Measurements from ENCODE around the gene FAAP100. TPM values are rescaled to one million over a fixed set of nuclear protein-coding genes. Genes with fewer than 3 reads are reported as not detected.

FAAP100 gene
- polyA plus RNA-seq, 1 donor from 2014 or later: 56.3 TPM

GRCh38 chr17:81526662-81527571 is 25.2 kb downstream of the FAAP100 start:
- Histone ChIP-seq H3K36me3 (ENCODE audit: insufficient read depth, low read length) (no peaks in the 10 kb centered on the region), H3K9ac (ENCODE audit: low read length) (no peak overlapping the region), H3K4me3 (ENCODE audit: low read length) (no peak overlapping the region), H3K27ac (ENCODE audit: low read length) (no peak overlapping the region), H2AFZ (ENCODE audit: low read depth, low read length) (no peak overlapping the region), H3K79me2 (replicated peaks; ENCODE audit: insufficient read depth, low read length) (no peaks in the 10 kb centered on the region), H3F3A (ENCODE audit: insufficient read depth, low read length, poor library complexity, severe bottlenecking) (no peaks in the 10 kb centered on the region), H3K27me3 (ENCODE audit: insufficient read depth, low read depth, low read length) (no peaks in the 10 kb centered on the region), H3K4me2 (ENCODE audit: low read length) (no peak overlapping the region), H3K9me3 (ENCODE audit: low read length) (no peaks in the 10 kb centered on the region), H4K20me1 (ENCODE audit: insufficient read depth) (no peaks in the 10 kb centered on the region), H3K9me2 (ENCODE audit: insufficient read depth, low read length) (no peaks in the 10 kb centered on the region)
- TF ChIP-seq MXI1 (conservative IDR thresholded peaks at IDR 0.05; ENCODE audit: poor library complexity, severe bottlenecking) (no peak), CTCF (IDR thresholded peaks at IDR 0.05; ENCODE audit: poor library complexity, severe bottlenecking) (no peak), SMC3 (conservative IDR thresholded peaks at IDR 0.05; ENCODE audit: poor library complexity) (no peak)

- Histone ChIP-seq H3K4me3 (ENCODE audit: low read length) (no peak overlapping the region), H3K27ac (ENCODE audit: low read length) (no peak overlapping the region), H3K79me2 (replicated peaks; ENCODE audit: insufficient read depth, low read length) (peaks cover 7% of the 10 kb centered on the region), H3K36me3 (ENCODE audit: insufficient read depth, low read length) (no peaks in the 10 kb centered on the region), H3K9ac (ENCODE audit: low read length) (no peak overlapping the region), H3K9me3 (ENCODE audit: low read length) (no peaks in the 10 kb centered on the region), H2AFZ (ENCODE audit: low read depth, low read length) (no peak overlapping the region), H3K27me3 (ENCODE audit: insufficient read depth, low read depth, low read length) (peaks cover 12% of the 10 kb centered on the region), H3F3A (ENCODE audit: insufficient read depth, low read length, poor library complexity, severe bottlenecking) (no peaks in the 10 kb centered on the region), H3K9me2 (ENCODE audit: insufficient read depth, low read length) (no peaks in the 10 kb centered on the region), H4K20me1 (ENCODE audit: insufficient read depth) (no peaks in the 10 kb centered on the region), H3K4me2 (ENCODE audit: low read length) (no peak overlapping the region)
- no peak for TF ChIP-seq TAF1 (IDR thresholded peaks at IDR 0.05; ENCODE audit: low read depth)
- TF ChIP-seq MXI1 (conservative IDR thresholded peaks at IDR 0.05; ENCODE audit: poor library complexity, severe bottlenecking): no peak
- no peak for TF ChIP-seq EP300 (conservative IDR thresholded peaks at IDR 0.05; ENCODE audit: poor library complexity, severe bottlenecking)
- no peak for TF ChIP-seq REST (IDR thresholded peaks at IDR 0.05; ENCODE audit: borderline replicate concordance)
These were observed 27.3 kb downstream of the FAAP100 start for GRCh38 chr17:81524865-81525159.
